ENCODE data around the gene DNAI1.
A peak's percentile ranks its signal among the peaks of the same experiment; 100 is the strongest.

The DNAI1 gene

GRCh38 chr9:34498553-34498952, 39.9 kb downstream of the DNAI1 start:
- TF ChIP-seq CTCF (IDR thresholded peaks at IDR 0.05) = no peak

DNA sequence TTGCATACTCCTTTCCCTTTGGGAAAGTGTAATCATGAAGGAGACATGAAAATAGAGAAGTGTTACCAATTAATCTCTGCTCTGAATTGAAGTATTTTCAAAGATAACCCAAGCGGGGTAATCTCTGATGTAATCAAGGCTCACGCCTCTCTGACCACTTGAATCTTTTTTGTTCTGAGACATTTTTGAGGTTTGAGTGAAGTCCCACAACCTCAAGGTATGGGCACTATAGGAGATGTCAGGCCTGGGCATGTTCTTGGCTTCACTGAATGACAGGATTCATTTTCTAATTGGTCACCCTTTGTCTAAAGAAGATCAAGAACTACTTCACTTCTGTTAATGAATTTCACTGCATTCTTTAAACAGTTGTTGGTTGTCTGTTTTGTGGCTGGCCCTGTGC, 40.5 kb downstream of the DNAI1 start:
- no peak for TF ChIP-seq CTCF (IDR thresholded peaks at IDR 0.05)

GRCh38 chr9:34500623-34501267, 42.1 kb downstream of the DNAI1 start:
- peak; percentile 99 for TF ChIP-seq CTCF (IDR thresholded peaks at IDR 0.05)

GRCh38 chr9:34501372-34501771, 42.8 kb downstream of the DNAI1 start:
- TF ChIP-seq CTCF (IDR thresholded peaks at IDR 0.05) = no peak

- TF ChIP-seq CTCF (IDR thresholded peaks at IDR 0.05) = no peak
Observed at GRCh38 chr9:34501889-34502425, 43.4 kb downstream of the DNAI1 start.

- TF ChIP-seq CTCF (IDR thresholded peaks at IDR 0.05) = no peak
Observed at GRCh38 chr9:34502471-34502870, 43.9 kb downstream of the DNAI1 start.

DNA sequence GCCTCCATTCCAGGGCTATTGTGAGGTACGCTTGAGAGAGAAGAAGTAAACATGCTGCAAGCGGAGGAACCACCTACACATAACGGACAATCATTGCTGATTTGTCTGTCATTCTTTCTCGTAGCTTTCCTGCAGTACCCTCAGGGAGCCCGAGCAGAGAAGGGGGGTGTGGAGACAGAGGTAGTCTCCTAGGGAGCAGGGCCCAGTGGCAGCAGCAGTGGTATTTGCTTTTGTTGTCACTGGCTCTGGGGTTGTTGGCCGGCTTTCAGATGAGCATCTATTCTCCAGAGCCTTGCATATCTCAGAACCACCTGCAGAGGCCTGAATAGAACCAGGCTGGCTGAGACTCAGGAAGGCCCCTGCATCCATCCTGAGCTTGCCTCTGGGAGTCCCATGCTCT, 44.3 kb downstream of the DNAI1 start:
- TF ChIP-seq CTCF (IDR thresholded peaks at IDR 0.05) = no peak

GRCh38 chr9:34503406-34503805, 44.8 kb downstream of the DNAI1 start:
- no peak for TF ChIP-seq CTCF (IDR thresholded peaks at IDR 0.05)

Measured in LNCAP (cell line).